Effector memory CD8-positive, alpha-beta T cell (primary cell): ENCODE measurements around the gene APBB1IP.
"Not testable (repeated sequence)": the region's sequence is repeated elsewhere in the genome, so short reads cannot be mapped to it uniquely, and the experiment has no call there.

Experiments
- ATAC-seq: fragments of 150-1000 bp; cut with Tn5 transposase; replicated peaks from 2 replicates; pipeline ENCODE4 v1.10.0; 2021; ENCODE audit warnings: mild to moderate bottlenecking, moderate library complexity
- DNase-seq, 3 experiments: peaks; one replicate each; pipeline ENCODE4 v3.0.0; 2021
- H3K27ac Mint-ChIP-seq, 2 donors: one replicate each; pipeline ENCODE4 v1.8.0; 2022; ENCODE audit warnings: mild to moderate bottlenecking in 2 of 2, mixed read lengths in 2 of 2, moderate library complexity in 2 of 2
- H3K27me3 Mint-ChIP-seq, 2 donors: one replicate each; pipeline ENCODE4 v1.8.0; 2022; ENCODE audit warnings: mixed read lengths in 2 of 2
- H3K36me3 Mint-ChIP-seq: one replicate; pipeline ENCODE4 v1.8.0; 2022; ENCODE audit warnings: mild to moderate bottlenecking, moderate library complexity, mixed read lengths; ENCODE audit not compliant: insufficient read depth
- H3K4me1 Mint-ChIP-seq, 2 donors: one replicate each; pipeline ENCODE4 v1.8.0; 2022; ENCODE audit warnings: low read depth in 2 of 2, mixed read lengths in 2 of 2
- H3K4me3 Mint-ChIP-seq, 2 donors: one replicate each; pipeline ENCODE4 v1.8.0; 2022; ENCODE audit warnings: mild to moderate bottlenecking in 2 of 2, mixed read lengths in 2 of 2, moderate library complexity in 2 of 2
- H3K9me3 Mint-ChIP-seq, 2 donors: one replicate each; pipeline ENCODE4 v1.8.0; 2022; ENCODE audit warnings: mixed read lengths in 2 of 2

Gene APBB1IP

GRCh38 chr10:26574783-26575182, 136.6 kb downstream of the APBB1IP start:
- ATAC-seq = no peak
- Mint-ChIP-seq H3K9me3 (peaks cover 2 to 7% of the 10 kb centered on the region in 2 donors), H3K27me3 (no peaks in the 10 kb centered on the region), H3K36me3 (peaks cover 23% of the 10 kb centered on the region), H3K4me1 (peaks cover 2 to 5% of the 10 kb centered on the region in 2 donors), H3K4me3 (no peak overlapping the region), H3K27ac (peak overlapping the region in 1 of 2 donors; percentile 57)
- no peak for DNase-seq

- H3K4me3 Mint-ChIP-seq, ATAC-seq, H3K27me3 Mint-ChIP-seq, H3K4me1 Mint-ChIP-seq, DNase-seq, H3K9me3 Mint-ChIP-seq, H3K36me3 Mint-ChIP-seq, H3K27ac Mint-ChIP-seq: not testable (repeated sequence)
Observed at GRCh38 chr10:26578371-26578770, 140.2 kb downstream of the APBB1IP start.

GRCh38 chr10:26579256-26580063, 141.3 kb downstream of the APBB1IP start:
- Mint-ChIP-seq H3K27me3 (no peaks in the 10 kb centered on the region), H3K9me3 (peaks cover 2 to 7% of the 10 kb centered on the region in 2 donors), H3K36me3 (peaks cover 4% of the 10 kb centered on the region), H3K4me1 (peaks cover 0 to 2% of the 10 kb centered on the region in 2 donors), H3K27ac (no peak overlapping the region), H3K4me3 (no peak overlapping the region)
- ATAC-seq = no peak
- DNase-seq = no peak

- no peak overlapping the region for H3K27ac Mint-ChIP-seq
- no peak overlapping the region for H3K4me3 Mint-ChIP-seq
- H3K36me3 Mint-ChIP-seq = peaks cover 12% of the 10 kb centered on the region
- H3K27me3 Mint-ChIP-seq = no peaks in the 10 kb centered on the region
- H3K4me1 Mint-ChIP-seq = no peaks in the 10 kb centered on the region
- ATAC-seq = no peak
- H3K9me3 Mint-ChIP-seq = no peaks in the 10 kb centered on the region
- no peak for DNase-seq
Observed at GRCh38 chr10:26586211-26586610, 148.1 kb downstream of the APBB1IP start.

- Mint-ChIP-seq H3K9me3 (no peaks in the 10 kb centered on the region), H3K4me3 (no peak overlapping the region), H3K27me3 (no peaks in the 10 kb centered on the region), H3K36me3 (peaks cover 19% of the 10 kb centered on the region), H3K27ac (no peak overlapping the region), H3K4me1 (no peaks in the 10 kb centered on the region)
- DNase-seq (no peak), ATAC-seq (no peak)
Observed at GRCh38 chr10:26588611-26589010, 150.5 kb downstream of the APBB1IP start.

- DNase-seq, H3K27me3 Mint-ChIP-seq, H3K27ac Mint-ChIP-seq, ATAC-seq, H3K4me1 Mint-ChIP-seq, H3K4me3 Mint-ChIP-seq, H3K9me3 Mint-ChIP-seq: not testable (repeated sequence)
- H3K36me3 Mint-ChIP-seq = peaks cover 27% of the 10 kb centered on the region
Observed at GRCh38 chr10:26589813-26590212, 151.7 kb downstream of the APBB1IP start.

- Mint-ChIP-seq H3K27ac (no peak overlapping the region), H3K9me3 (no peaks in the 10 kb centered on the region), H3K4me1 (no peaks in the 10 kb centered on the region), H3K27me3 (no peaks in the 10 kb centered on the region), H3K4me3 (no peak overlapping the region), H3K36me3 (peaks cover 28% of the 10 kb centered on the region)
- peak; percentile 67 for ATAC-seq
- DNase-seq = no peak
Observed at GRCh38 chr10:26593896-26594295, 155.8 kb downstream of the APBB1IP start.

GRCh38 chr10:26603283-26603682, 165.1 kb downstream of the APBB1IP start:
- not testable (repeated sequence) for H3K4me1 Mint-ChIP-seq, DNase-seq, H3K36me3 Mint-ChIP-seq, H3K27me3 Mint-ChIP-seq, H3K4me3 Mint-ChIP-seq, H3K27ac Mint-ChIP-seq, ATAC-seq, H3K9me3 Mint-ChIP-seq

- not testable (repeated sequence) for ATAC-seq, H3K27ac Mint-ChIP-seq, H3K4me1 Mint-ChIP-seq, H3K4me3 Mint-ChIP-seq, H3K9me3 Mint-ChIP-seq, H3K36me3 Mint-ChIP-seq, DNase-seq
- peaks cover 8 to 15% of the 10 kb centered on the region in 2 donors for H3K27me3 Mint-ChIP-seq
Observed at GRCh38 chr10:26604320-26605093, 166.4 kb downstream of the APBB1IP start.

GRCh38 chr10:26606389-26606877, 168.3 kb downstream of the APBB1IP start:
- ATAC-seq = peak; percentile 59
- H3K9me3 Mint-ChIP-seq, H3K4me1 Mint-ChIP-seq, DNase-seq, H3K4me3 Mint-ChIP-seq, H3K27ac Mint-ChIP-seq, H3K36me3 Mint-ChIP-seq: not testable (repeated sequence)
- peaks cover 17 to 21% of the 10 kb centered on the region in 2 donors for H3K27me3 Mint-ChIP-seq

- Mint-ChIP-seq H3K4me1 (no peaks in the 10 kb centered on the region), H3K36me3 (no peaks in the 10 kb centered on the region), H3K27ac (no peak overlapping the region), H3K9me3 (no peaks in the 10 kb centered on the region), H3K4me3 (no peak overlapping the region), H3K27me3 (peaks cover 21 to 40% of the 10 kb centered on the region in 2 donors)
- ATAC-seq (no peak), DNase-seq (no peak)
Observed at GRCh38 chr10:26612151-26612915, 174.2 kb downstream of the APBB1IP start.
